H9 (cell line): ENCODE data around the gene POLR2L. TPM values are rescaled to one million over a fixed set of nuclear protein-coding genes. Genes with fewer than 3 reads are reported as not detected.

Experiments
- DNase-seq: peaks from one replicate; pipeline ENCODE4 v3.0.0-alpha.2; 2017
- H2AFZ ChIP-seq: one replicate; pipeline ENCODE4 v1.6.1; 2013; ENCODE audit warnings: mild to moderate bottlenecking, low read length, control low read depth, moderate library complexity
- H2AK5ac ChIP-seq: 2 replicates; pipeline ENCODE4 v1.6.1; 2013; ENCODE audit warnings: low read length, control low read depth, mixed read lengths; ENCODE audit not compliant: insufficient read length
- H2BK120ac ChIP-seq: one replicate; pipeline ENCODE4 v1.6.1; 2013; ENCODE audit warnings: low read depth, mild to moderate bottlenecking, low read length, control low read depth, inconsistent platforms; ENCODE audit not compliant: poor library complexity, severe bottlenecking
- H2BK12ac ChIP-seq: 2 replicates; pipeline ENCODE4 v1.6.1; 2013; ENCODE audit warnings: low read length, control low read depth, mixed read lengths, low read depth; ENCODE audit not compliant: insufficient read length
- H2BK15ac ChIP-seq: 2 replicates; pipeline ENCODE4 v1.6.1; 2013; ENCODE audit warnings: low read depth, low read length, control low read depth
- H2BK20ac ChIP-seq: one replicate; pipeline ENCODE4 v1.6.1; 2013; ENCODE audit warnings: low read depth, mild to moderate bottlenecking, low read length, control low read depth, inconsistent platforms; ENCODE audit not compliant: poor library complexity, severe bottlenecking
- H2BK5ac ChIP-seq: 2 replicates; pipeline ENCODE4 v1.6.1; 2013; ENCODE audit warnings: low read length, control low read depth, mixed read lengths; ENCODE audit not compliant: insufficient read length
- H3K14ac ChIP-seq: 2 replicates; pipeline ENCODE4 v1.6.1; 2013; ENCODE audit warnings: low read length, control low read depth; ENCODE audit not compliant: insufficient read depth
- H3K18ac ChIP-seq: 2 replicates; pipeline ENCODE4 v1.6.1; 2013; ENCODE audit warnings: low read depth, mild to moderate bottlenecking, mixed read lengths, low read length, control low read depth; ENCODE audit not compliant: insufficient read length
- H3K23ac ChIP-seq: 2 replicates; pipeline ENCODE4 v1.6.1; 2013; ENCODE audit warnings: low read length, control low read depth, mixed read lengths, low read depth; ENCODE audit not compliant: insufficient read length
- H3K23me2 ChIP-seq: 2 replicates; pipeline ENCODE4 v1.6.1; 2013; ENCODE audit warnings: low read depth, mild to moderate bottlenecking, mixed read lengths, low read length, control low read depth; ENCODE audit not compliant: insufficient read length, poor library complexity, severe bottlenecking
- H3K27ac ChIP-seq: 2 replicates; pipeline ENCODE4 v1.5.1; 2013; ENCODE audit warnings: low read length, control low read depth, mixed read lengths, low read depth; ENCODE audit not compliant: insufficient read length
- H3K27me3 ChIP-seq: 2 replicates; pipeline ENCODE4 v1.6.1; 2013; ENCODE audit warnings: low read length, control low read depth, inconsistent platforms; ENCODE audit not compliant: insufficient read depth
- H3K4ac ChIP-seq: 2 replicates; pipeline ENCODE4 v1.6.1; 2013; ENCODE audit warnings: low read depth, mild to moderate bottlenecking, control low read depth, inconsistent platforms, low read length, moderate library complexity
- H3K4me1 ChIP-seq: 2 replicates; pipeline ENCODE4 v1.6.1; 2013; ENCODE audit warnings: low read length, control low read depth, inconsistent platforms; ENCODE audit not compliant: insufficient read depth
- H3K4me2 ChIP-seq: 2 replicates; pipeline ENCODE4 v1.6.1; 2013; ENCODE audit warnings: low read length, control low read depth, mixed read lengths; ENCODE audit not compliant: insufficient read length, insufficient read depth
- H3K56ac ChIP-seq: 2 replicates; pipeline ENCODE4 v1.6.1; 2013; ENCODE audit warnings: low read depth, mild to moderate bottlenecking, mixed read lengths, low read length, control low read depth; ENCODE audit not compliant: insufficient read length
- H3K79me1 ChIP-seq: 2 replicates; pipeline ENCODE4 v1.6.1; 2013; ENCODE audit warnings: low read depth, mild to moderate bottlenecking, moderate library complexity, low read length, control low read depth, inconsistent platforms; ENCODE audit not compliant: insufficient read depth, poor library complexity, severe bottlenecking
- H3K79me2 ChIP-seq: 2 replicates; pipeline ENCODE4 v1.6.1; 2013; ENCODE audit warnings: low read length, control low read depth, inconsistent platforms; ENCODE audit not compliant: insufficient read depth
- H3K9ac ChIP-seq: 2 replicates; pipeline ENCODE4 v1.6.1; 2013; ENCODE audit warnings: low read length, control low read depth, mixed read lengths; ENCODE audit not compliant: insufficient read length; ENCODE audit errors: extremely low read depth
- H3K9me3 ChIP-seq: one replicate; pipeline ENCODE4 v1.6.1; 2013; ENCODE audit warnings: low read depth, low read length, inconsistent platforms; ENCODE audit not compliant: control insufficient read depth
- H3T11ph ChIP-seq: one replicate; pipeline ENCODE4 v1.6.1; 2013; ENCODE audit warnings: mild to moderate bottlenecking, low read length, control low read depth, inconsistent platforms
- H4K20me1 ChIP-seq: one replicate; pipeline ENCODE4 v1.6.1; 2013; ENCODE audit not compliant: control insufficient read depth, insufficient read length, insufficient read depth
- H4K5ac ChIP-seq: 2 replicates; pipeline ENCODE4 v1.6.1; 2013; ENCODE audit warnings: low read depth, mild to moderate bottlenecking, mixed read lengths, low read length, control low read depth; ENCODE audit not compliant: insufficient read length
- H4K8ac ChIP-seq: replicated peaks from 2 replicates; pipeline ENCODE4 v1.6.1; 2013; ENCODE audit warnings: low read length, control low read depth, mixed read lengths, low read depth; ENCODE audit not compliant: insufficient read length
- H4K91ac ChIP-seq: 2 replicates; pipeline ENCODE4 v1.6.1; 2013; ENCODE audit warnings: low read depth, mild to moderate bottlenecking, moderate library complexity, mixed read lengths, low read length, control low read depth; ENCODE audit not compliant: insufficient read length
- H3K27ac Mint-ChIP-seq, 3 experiments: 2 replicates in 2 of 3; 3 replicates in 1 of 3; pipeline ENCODE4 v1.8.0; 2020 to 2021; ENCODE audit warnings: mixed read lengths in 3 of 3, mild to moderate bottlenecking in 1 of 3, moderate library complexity in 1 of 3
- H3K27me3 Mint-ChIP-seq: 2 replicates; pipeline ENCODE4 v1.8.0; 2021; ENCODE audit warnings: low read depth, mild to moderate bottlenecking, moderate library complexity, mixed read lengths
- H3K36me3 Mint-ChIP-seq, 3 experiments: 2 replicates in 2 of 3; 3 replicates in 1 of 3; pipeline ENCODE4 v1.8.0; 2020 to 2021; ENCODE audit warnings: low read depth in 3 of 3, mixed read lengths in 3 of 3; ENCODE audit not compliant: insufficient read depth in 1 of 3
- H3K4me1 Mint-ChIP-seq, 2 experiments: 2 replicates each; pipeline ENCODE4 v1.8.0; 2020; ENCODE audit warnings: mixed read lengths in 2 of 2
- H3K4me3 Mint-ChIP-seq, 2 experiments: 2 replicates in 1 of 2; 3 replicates in 1 of 2; pipeline ENCODE4 v1.8.0; 2020 to 2021; ENCODE audit warnings: mild to moderate bottlenecking in 2 of 2, mixed read lengths in 2 of 2, moderate library complexity in 1 of 2
- H3K9me3 Mint-ChIP-seq, 2 experiments: 2 replicates in 1 of 2; 3 replicates in 1 of 2; pipeline ENCODE4 v1.8.0; 2020; ENCODE audit warnings: mild to moderate bottlenecking in 2 of 2, mixed read lengths in 2 of 2, moderate library complexity in 1 of 2
- WGBS: extraction: QIAGEN DNeasy Blood & Tissue Kit; methylation state at CpG from one replicate; pipeline ENCODE4 v1.1.7; 2013; ENCODE audit warnings: missing lambda C conversion rate, low lambda C conversion rate, mixed read lengths; ENCODE audit not compliant: insufficient read length; ENCODE audit errors: extremely low coverage; 5-methylcytosine and 5-hydroxymethylcytosine counted together
- total RNA-seq: library from RNA; stranded (reverse); gene quantifications from 2 replicates; pipeline ENCODE4 v1.2.1, GENCODE V29; 2021
- TF ChIP-seq, protein P1 (sequence below): fragments of 200-600 bp; sonication (generic); conservative IDR thresholded peaks from 3 replicates; pipeline ENCODE4 v1.8.0; 2021; ENCODE audit warnings: antibody characterized with exemption, mild to moderate bottlenecking

POLR2L gene
- total RNA-seq, 1 experiment from 2014 or later: 135 TPM

- Histone ChIP-seq H3K79me1 (no peaks in the 10 kb centered on the region), H3K4me1 (no peaks in the 10 kb centered on the region), H2AFZ (no peak overlapping the region), H3K4me2 (no peak overlapping the region), H3K9me3 (no peaks in the 10 kb centered on the region), H3K14ac (no peak overlapping the region), H3K56ac (no peak overlapping the region), H4K5ac (no peak overlapping the region), H2BK12ac (no peak overlapping the region), H3K27me3 (no peaks in the 10 kb centered on the region), H3T11ph (no peak overlapping the region), H4K91ac (no peak overlapping the region), H2AK5ac (no peak overlapping the region), H3K23ac (no peak overlapping the region), H2BK120ac (no peak overlapping the region), H2BK20ac (no peak overlapping the region), H3K4ac (no peak overlapping the region), H3K27ac (no peak overlapping the region), H2BK15ac (no peak overlapping the region), H3K23me2 (no peaks in the 10 kb centered on the region), H3K9ac (no peak overlapping the region), H3K79me2 (no peaks in the 10 kb centered on the region), H4K20me1 (peaks cover 2% of the 10 kb centered on the region), H4K8ac (no peak overlapping the region), H2BK5ac (no peak overlapping the region), H3K18ac (no peak overlapping the region)
- Mint-ChIP-seq H3K4me1 (peaks cover 4 to 7% of the 10 kb centered on the region in 2 experiments), H3K36me3 (peaks cover 21 to 50% (median 47%) of the 10 kb centered on the region in 3 experiments), H3K27me3 (no peaks in the 10 kb centered on the region), H3K27ac (no peak overlapping the region), H3K9me3 (no peaks in the 10 kb centered on the region), H3K4me3 (no peak overlapping the region)
- TF ChIP-seq, protein P1, sequence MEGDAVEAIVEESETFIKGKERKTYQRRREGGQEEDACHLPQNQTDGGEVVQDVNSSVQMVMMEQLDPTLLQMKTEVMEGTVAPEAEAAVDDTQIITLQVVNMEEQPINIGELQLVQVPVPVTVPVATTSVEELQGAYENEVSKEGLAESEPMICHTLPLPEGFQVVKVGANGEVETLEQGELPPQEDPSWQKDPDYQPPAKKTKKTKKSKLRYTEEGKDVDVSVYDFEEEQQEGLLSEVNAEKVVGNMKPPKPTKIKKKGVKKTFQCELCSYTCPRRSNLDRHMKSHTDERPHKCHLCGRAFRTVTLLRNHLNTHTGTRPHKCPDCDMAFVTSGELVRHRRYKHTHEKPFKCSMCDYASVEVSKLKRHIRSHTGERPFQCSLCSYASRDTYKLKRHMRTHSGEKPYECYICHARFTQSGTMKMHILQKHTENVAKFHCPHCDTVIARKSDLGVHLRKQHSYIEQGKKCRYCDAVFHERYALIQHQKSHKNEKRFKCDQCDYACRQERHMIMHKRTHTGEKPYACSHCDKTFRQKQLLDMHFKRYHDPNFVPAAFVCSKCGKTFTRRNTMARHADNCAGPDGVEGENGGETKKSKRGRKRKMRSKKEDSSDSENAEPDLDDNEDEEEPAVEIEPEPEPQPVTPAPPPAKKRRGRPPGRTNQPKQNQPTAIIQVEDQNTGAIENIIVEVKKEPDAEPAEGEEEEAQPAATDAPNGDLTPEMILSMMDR: no peak
- no peak for DNase-seq
- WGBS: no CpG with 5 or more reads among the region's 17 CpGs
Observed at GRCh38 chr11:886568-886967, 44.2 kb upstream of the POLR2L start.
